IMR-90 (cell line): ENCODE data around the gene JPH3. TPM values are rescaled to one million over a fixed set of nuclear protein-coding genes. Genes with fewer than 3 reads are reported as not detected.

Source experiments
- ATAC-seq: fragments of 200-7000 bp; cut with Tn5 transposase; 2 replicates; pipeline ENCODE4 v1.9.1; 2020; ENCODE audit warnings: low read depth, mild to moderate bottlenecking, moderate library complexity
- BruUV-seq: library from RNA; stranded (reverse); fragments of 400-500 nt; replicated peaks from 2 replicates; lab custom pipeline; 2021; lab: Mats Ljungman, UMichigan
- CTCF ChIA-PET: fragments of 300-600 bp; formaldehyde crosslinking; extraction: SDS; loops from one replicate; lab custom pipeline; 2021; ENCODE audit warnings: antibody characterized with exemption; lab: Yijun Ruan, JAX
- POLR2A ChIA-PET: fragments of 300-600 bp; sonication (Branson Sonifier 250); formaldehyde crosslinking; loops from one replicate; lab custom pipeline; 2022; ENCODE audit warnings: antibody characterized with exemption; ENCODE audit not compliant: unreplicated experiment; lab: Charles Lee
- DNase-seq: peaks from one replicate; pipeline ENCODE4 v3.0.0; 2013
- H2AFZ ChIP-seq: replicated peaks from 2 replicates; pipeline ENCODE3; 2013; ENCODE audit warnings: low read length, mild to moderate bottlenecking; ENCODE audit not compliant: poor library complexity
- H2AK5ac ChIP-seq: 2 replicates; pipeline ENCODE4 v1.6.1; 2013; ENCODE audit warnings: low read depth, low read length, inconsistent platforms
- H2AK9ac ChIP-seq: replicated peaks from 2 replicates; pipeline ENCODE3; 2013; ENCODE audit warnings: mild to moderate bottlenecking, low read depth, low read length, moderate library complexity; ENCODE audit not compliant: poor library complexity
- H2BK120ac ChIP-seq: 2 replicates; pipeline ENCODE4 v1.6.1; 2013; ENCODE audit warnings: low read depth, low read length, inconsistent platforms
- H2BK15ac ChIP-seq: 3 replicates; pipeline ENCODE4 v1.6.1; 2013; ENCODE audit warnings: low read depth, low read length, inconsistent platforms
- H2BK20ac ChIP-seq: 2 replicates; pipeline ENCODE4 v1.6.1; 2013; ENCODE audit warnings: low read depth, mild to moderate bottlenecking, inconsistent platforms, low read length, moderate library complexity
- H2BK5ac ChIP-seq: 2 replicates; pipeline ENCODE4 v1.6.1; 2013; ENCODE audit warnings: mild to moderate bottlenecking, low read depth, low read length, inconsistent platforms; ENCODE audit not compliant: poor library complexity, severe bottlenecking
- H3K14ac ChIP-seq: replicated peaks from 2 replicates; pipeline ENCODE4 v1.6.1; 2013; ENCODE audit warnings: low read depth, low read length, inconsistent platforms
- H3K18ac ChIP-seq: 2 replicates; pipeline ENCODE4 v1.6.1; 2013; ENCODE audit warnings: low read depth, low read length, control low read depth
- H3K23ac ChIP-seq: 2 replicates; pipeline ENCODE4 v1.6.1; 2013; ENCODE audit warnings: low read depth, low read length, inconsistent platforms
- H3K27ac ChIP-seq: 2 replicates; pipeline ENCODE4 v1.5.1; 2013; ENCODE audit warnings: mild to moderate bottlenecking, control low read depth, low read length; ENCODE audit not compliant: insufficient read depth
- H3K27me3 ChIP-seq: 2 replicates; pipeline ENCODE4 v1.6.1; 2013; ENCODE audit warnings: low read length; ENCODE audit not compliant: control insufficient read depth, insufficient read depth
- H3K36me3 ChIP-seq: 2 replicates; pipeline ENCODE4 v1.6.1; 2013; ENCODE audit warnings: low read length, mixed read lengths; ENCODE audit not compliant: control insufficient read depth, insufficient read depth
- H3K4ac ChIP-seq: 2 replicates; pipeline ENCODE4 v1.6.1; 2013; ENCODE audit warnings: low read depth, low read length, inconsistent platforms
- H3K4me1 ChIP-seq: 2 replicates; pipeline ENCODE4 v1.6.1; 2013; ENCODE audit warnings: low read length, mixed read lengths; ENCODE audit not compliant: control insufficient read depth, insufficient read depth
- H3K4me2 ChIP-seq: 2 replicates; pipeline ENCODE4 v1.6.1; 2013; ENCODE audit warnings: low read depth, mild to moderate bottlenecking, control low read depth, low read length, moderate library complexity
- H3K4me3 ChIP-seq: 2 replicates; pipeline ENCODE4 v1.5.1; 2013; ENCODE audit warnings: low read depth, mild to moderate bottlenecking, control low read depth, low read length, moderate library complexity; ENCODE audit not compliant: insufficient read depth
- H3K56ac ChIP-seq: 2 replicates; pipeline ENCODE4 v1.6.1; 2013; ENCODE audit warnings: low read length, inconsistent platforms; ENCODE audit not compliant: insufficient read depth; ENCODE audit errors: extremely low read depth
- H3K79me1 ChIP-seq, 2 experiments: 2 replicates each; pipeline ENCODE4 v1.6.1; 2013; ENCODE audit warnings: low read length in 2 of 2, inconsistent platforms in 1 of 2, low read depth in 1 of 2
- H3K9ac ChIP-seq: 2 replicates; pipeline ENCODE4 v1.6.1; 2013; ENCODE audit warnings: low read depth, low read length, control low read depth
- H3K9me1 ChIP-seq: 2 replicates; pipeline ENCODE4 v1.6.1; 2013; ENCODE audit warnings: low read length, inconsistent platforms; ENCODE audit not compliant: insufficient read depth
- H3K9me3 ChIP-seq: 2 replicates; pipeline ENCODE4 v1.6.1; 2013; ENCODE audit warnings: low read length; ENCODE audit not compliant: control insufficient read depth, insufficient read depth
- H4K20me1 ChIP-seq: 2 replicates; pipeline ENCODE4 v1.6.1; 2013; ENCODE audit warnings: low read length, inconsistent platforms; ENCODE audit not compliant: insufficient read depth
- H4K5ac ChIP-seq: 2 replicates; pipeline ENCODE4 v1.6.1; 2013; ENCODE audit warnings: mild to moderate bottlenecking, low read depth, low read length, control low read depth
- H4K8ac ChIP-seq, 2 experiments: 2 replicates each; pipeline ENCODE4 v1.6.1; 2013; ENCODE audit warnings: low read depth in 2 of 2, low read length in 2 of 2, control low read depth in 1 of 2, inconsistent platforms in 1 of 2
- H4K91ac ChIP-seq: 2 replicates; pipeline ENCODE4 v1.6.1; 2013; ENCODE audit warnings: low read depth, low read length, inconsistent platforms; ENCODE audit not compliant: insufficient read depth
- BHLHE40 ChIP-seq: fragments of 150-350 bp; IDR thresholded peaks from 2 replicates; pipeline ENCODE4 v1.6.1; 2016; ENCODE audit warnings: mild to moderate bottlenecking, low read depth, low read length
- CEBPB ChIP-seq: IDR thresholded peaks from 2 replicates; pipeline ENCODE4 v1.6.1; 2012; ENCODE audit warnings: low read depth, low read length, improper control_type of control experiment
- CHD1 ChIP-seq: IDR thresholded peaks from 2 replicates; pipeline ENCODE4 v1.6.1; 2012; ENCODE audit warnings: low read depth, low read length, improper control_type of control experiment
- ELK1 ChIP-seq: fragments of 150-350 bp; IDR thresholded peaks from 2 replicates; pipeline ENCODE4 v1.6.1; 2016; ENCODE audit warnings: low read depth, mild to moderate bottlenecking, low read length, moderate library complexity, borderline replicate concordance
- FOS ChIP-seq: fragments of 150-350 bp; IDR thresholded peaks from 2 replicates; pipeline ENCODE4 v1.6.1; 2016; ENCODE audit warnings: low read depth, low read length
- MAZ ChIP-seq: IDR thresholded peaks from 2 replicates; pipeline ENCODE4 v1.6.1; 2012; ENCODE audit warnings: low read depth, mild to moderate bottlenecking, low read length, improper control_type of control experiment, moderate library complexity, borderline replicate concordance
- MXI1 ChIP-seq: IDR thresholded peaks from 2 replicates; pipeline ENCODE4 v1.6.1; 2012; ENCODE audit warnings: low read depth, mild to moderate bottlenecking, low read length, moderate library complexity, borderline replicate concordance
- NFE2L2 ChIP-seq: fragments of 150-350 bp; IDR thresholded peaks from 2 replicates; pipeline ENCODE4 v1.6.1; 2016; ENCODE audit warnings: low read depth, mild to moderate bottlenecking, low read length
- POLR2A ChIP-seq: IDR thresholded peaks from 2 replicates; pipeline ENCODE4 v1.6.1; 2012; ENCODE audit warnings: mild to moderate bottlenecking, low read depth, low read length
- RAD21 ChIP-seq: IDR thresholded peaks from 2 replicates; pipeline ENCODE4 v1.6.1; 2012; ENCODE audit warnings: low read length, improper control_type of control experiment
- RCOR1 ChIP-seq: IDR thresholded peaks from 2 replicates; pipeline ENCODE4 v1.6.1; 2012; ENCODE audit warnings: mild to moderate bottlenecking, low read length, improper control_type of control experiment; ENCODE audit not compliant: insufficient replicate concordance
- RFX5 ChIP-seq: IDR thresholded peaks from 2 replicates; pipeline ENCODE4 v1.8.0; 2012; ENCODE audit warnings: low read depth, mild to moderate bottlenecking, low read length, moderate library complexity
- SMC3 ChIP-seq: fragments of 150-350 bp; IDR thresholded peaks from 2 replicates; pipeline ENCODE4 v1.6.1; 2016; ENCODE audit warnings: low read depth, mild to moderate bottlenecking, antibody characterized with exemption, low read length, moderate library complexity
- USF2 ChIP-seq: fragments of 150-350 bp; IDR thresholded peaks from 2 replicates; pipeline ENCODE4 v1.6.1; 2017; ENCODE audit warnings: mild to moderate bottlenecking, antibody characterized with exemption, low read length, low read depth
- WGBS, 2 experiments: methylation state at CpG; one replicate each; pipeline versions ENCODE4 v1.1.5 to v1.1.7; 2013; ENCODE audit warnings: missing lambda C conversion rate in 2 of 2; ENCODE audit not compliant: insufficient read length in 1 of 2; ENCODE audit errors: extremely low coverage in 2 of 2; 5-methylcytosine and 5-hydroxymethylcytosine counted together
- dilution Hi-C: fragments of 300-500 bp; cut with HindIII; formaldehyde crosslinking; loops from one replicate; pipeline ENCODE4 v1.14.3; 2018; ENCODE audit warnings: low sequenced_read_pairs; ENCODE audit not compliant: unreplicated experiment
- in situ Hi-C: fragments of 300-500 bp; cut with MboI; formaldehyde crosslinking; loops from 3 replicates; pipeline ENCODE4 v1.14.3; 2019; ENCODE audit warnings: low sequenced_read_pairs, inconsistent platforms, mixed read lengths
- intact Hi-C: fragments of 100-400 bp; cut with micrococcal nuclease; formaldehyde crosslinking; loops from 2 replicates; pipeline ENCODE4 v1.10.0; 2022
- polyA plus RNA-seq, 3 experiments: library from polyadenylated mRNA; depleted of rRNA; stranded (reverse); fragments of >200 nt; gene quantifications; 2 replicates each; pipeline ENCODE4 v1.2.3, GENCODE V29; 2012; ENCODE audit warnings: low replicate concordance in 1 of 3
- total RNA-seq: library from RNA; depleted of rRNA; stranded (reverse); fragments of >200 nt; gene quantifications from 2 replicates; pipeline ENCODE4 v1.2.3, GENCODE V29; 2012

The JPH3 gene
- total and polyA plus RNA-seq, 2 of the 4 experiments (the other 2 are of a cell fraction) = 0.03 TPM; not detected in 1

- TF ChIP-seq CHD1 (no peak), NFE2L2 (no peak), RFX5 (no peak), POLR2A (no peak), USF2 (no peak)
Observed at GRCh38 chr16:87708881-87709638, 106.8 kb downstream of the JPH3 start (continued).

- 100% methylated on average over 1 of the region's 12 CpGs; no CpG with 5 or more reads in 1 of the 2 experiments for WGBS, 2 experiments
- Histone ChIP-seq H2BK15ac (no peak overlapping the region), H3K9ac (no peak overlapping the region), H4K91ac (no peak overlapping the region), H2AK9ac (no peak overlapping the region), H4K8ac (no peak overlapping the region), H3K56ac (no peak overlapping the region), H3K9me3 (no peaks in the 10 kb centered on the region), H3K4ac (no peak overlapping the region), H3K4me2 (no peak overlapping the region), H4K20me1 (no peaks in the 10 kb centered on the region), H2AFZ (no peak overlapping the region), H3K27me3 (no peaks in the 10 kb centered on the region), H4K5ac (no peak overlapping the region), H3K9me1 (no peaks in the 10 kb centered on the region), H3K23ac (no peak overlapping the region), H3K79me1 (no peaks in the 10 kb centered on the region), H3K18ac (no peak overlapping the region), H3K27ac (no peak overlapping the region), H2BK120ac (no peak overlapping the region), H2BK5ac (no peak overlapping the region), H3K4me3 (no peak overlapping the region), H3K36me3 (peaks cover 30% of the 10 kb centered on the region), H2BK20ac (no peak overlapping the region), H3K14ac (no peak overlapping the region), H3K4me1 (no peaks in the 10 kb centered on the region), H2AK5ac (no peak overlapping the region)
- intact Hi-C loops (no loop called here), dilution Hi-C loops (no loop called here), in situ Hi-C loops (no loop called here)
- ChIA-PET POLR2A (no interaction called here), CTCF (no interaction called here)
- DNase-seq (no peak), ATAC-seq (no peak)
- BruUV-seq = no TSS peak
- TF ChIP-seq RFX5 = no peak
- no peak for TF ChIP-seq POLR2A
- TF ChIP-seq NFE2L2 = no peak
- TF ChIP-seq BHLHE40 = no peak
- TF ChIP-seq RAD21 = no peak
- no peak for TF ChIP-seq FOS
- TF ChIP-seq SMC3 = no peak
- no peak for TF ChIP-seq RCOR1
- no peak for TF ChIP-seq CHD1
- no peak for TF ChIP-seq ELK1
- TF ChIP-seq MAZ = no peak
- TF ChIP-seq USF2 = no peak
- TF ChIP-seq CEBPB = no peak
- no peak for TF ChIP-seq MXI1
Observed at GRCh38 chr16:87709677-87710076, 107.4 kb downstream of the JPH3 start.
